Stimulated activated CD8-positive, alpha-beta memory T cell treated with anti-CD3 and anti-CD28 coated beads, Interleukin-12 subunit alpha, Interleukin-12 subunit beta, amount 100 ng/mL, for 1 hour (primary cell): Measurements from ENCODE around the gene THSD7B.
"Not testable (repeated sequence)": the region's sequence is repeated elsewhere in the genome, so short reads cannot be mapped to it uniquely, and the experiment has no call there.

Source experiments
- DNase-seq: peaks from one replicate; pipeline ENCODE4 v3.0.0-alpha.2; 2020; ENCODE audit warnings: low read depth

Gene THSD7B

DNA sequence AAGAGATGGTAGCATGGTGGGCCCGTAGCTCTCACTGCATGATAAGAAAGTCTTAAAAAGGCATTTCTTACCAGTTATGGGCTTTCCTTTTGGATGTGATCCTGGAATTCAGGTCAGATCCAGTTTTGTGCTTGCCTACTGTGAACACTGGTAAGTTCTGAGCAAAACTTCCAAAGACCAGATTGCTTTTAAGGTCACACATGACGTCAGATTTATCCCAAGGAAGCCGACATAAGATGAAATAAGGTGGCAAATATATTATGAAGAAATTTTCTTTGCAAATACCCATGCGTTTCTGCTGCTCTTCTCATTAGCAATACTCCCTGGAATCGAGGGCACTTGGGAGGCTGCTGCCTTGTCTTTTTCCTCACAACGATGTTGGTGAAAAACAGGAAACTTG, 782.5 kb downstream of the THSD7B start:
- no peak for DNase-seq

DNA sequence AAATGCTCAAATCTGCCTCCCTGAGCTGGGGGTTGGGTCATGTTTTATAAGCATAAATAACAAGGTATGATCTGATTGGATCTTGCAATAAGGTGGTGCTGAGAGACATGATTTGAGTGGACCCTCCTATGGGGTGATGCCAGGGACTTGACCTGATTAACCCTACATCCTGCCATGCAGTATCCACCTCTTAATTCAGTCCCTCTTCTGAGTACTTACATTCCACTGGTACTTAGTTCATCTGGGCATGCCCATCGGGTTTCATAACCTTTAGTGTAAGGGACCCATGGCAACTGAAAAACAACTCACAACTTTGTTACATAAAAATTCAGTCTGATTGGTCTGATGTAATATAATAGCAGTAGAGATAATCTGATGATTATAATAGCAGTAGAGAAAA, 801.0 kb downstream of the THSD7B start:
- DNase-seq: no peak

DNA sequence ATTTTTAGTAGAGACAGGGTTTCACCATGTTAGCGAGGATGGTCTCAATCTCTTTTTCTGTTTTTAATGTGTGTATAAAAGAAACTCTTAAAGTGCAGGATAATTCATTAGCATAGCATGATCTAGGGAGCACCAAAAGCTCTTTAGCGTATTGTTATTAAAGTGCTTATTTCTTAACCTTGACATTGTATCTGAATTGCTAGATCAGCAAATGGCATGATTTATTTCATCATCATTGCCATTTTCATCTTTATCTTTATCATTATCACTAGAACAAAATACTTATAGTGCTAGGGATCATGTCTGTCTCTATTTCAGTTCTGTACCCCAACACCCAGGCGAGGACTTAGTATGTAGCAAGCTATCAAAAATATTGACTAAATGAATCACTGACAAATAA, 805.1 kb downstream of the THSD7B start:
- DNase-seq: no peak

DNA sequence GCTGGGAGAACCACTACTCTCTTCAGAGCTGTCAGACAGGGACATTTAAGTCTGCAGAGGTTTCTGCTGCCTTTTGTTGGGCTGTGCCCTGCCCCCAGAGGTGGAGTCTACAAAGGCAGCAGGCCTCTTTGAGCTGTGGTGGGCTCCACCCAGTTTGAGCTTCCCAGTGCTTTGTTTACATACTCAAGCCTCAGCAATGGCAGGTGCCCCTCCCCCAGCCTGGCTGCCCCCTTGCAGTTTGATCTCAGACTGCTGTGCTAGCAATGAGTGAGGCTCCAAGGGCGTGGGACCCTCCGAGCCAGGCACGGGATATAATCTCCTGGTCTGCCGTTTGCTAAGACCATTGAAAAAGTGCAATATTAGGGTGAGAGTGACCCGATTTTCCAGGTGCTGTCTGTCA, 822.5 kb downstream of the THSD7B start:
- DNase-seq: not testable (repeated sequence)

DNA sequence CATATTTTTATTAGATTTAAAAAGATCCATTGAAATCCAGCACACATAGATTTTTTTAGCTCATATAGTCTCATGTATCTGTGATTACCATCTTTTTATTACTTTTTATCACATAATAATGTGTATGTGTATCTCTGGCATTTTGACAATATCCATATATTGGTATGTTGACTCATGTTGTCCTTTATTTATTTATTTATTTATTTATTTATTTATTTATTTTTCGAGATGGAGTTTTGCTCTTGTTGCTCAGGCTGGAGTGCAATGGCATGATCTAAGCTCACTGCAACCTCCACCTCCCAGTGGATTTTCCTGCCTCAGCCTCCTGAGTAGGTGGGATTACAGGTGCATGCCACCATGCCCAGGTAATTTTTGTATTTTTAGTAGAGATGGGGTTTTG, 823.2 kb downstream of the THSD7B start:
- not testable (repeated sequence) for DNase-seq

DNA sequence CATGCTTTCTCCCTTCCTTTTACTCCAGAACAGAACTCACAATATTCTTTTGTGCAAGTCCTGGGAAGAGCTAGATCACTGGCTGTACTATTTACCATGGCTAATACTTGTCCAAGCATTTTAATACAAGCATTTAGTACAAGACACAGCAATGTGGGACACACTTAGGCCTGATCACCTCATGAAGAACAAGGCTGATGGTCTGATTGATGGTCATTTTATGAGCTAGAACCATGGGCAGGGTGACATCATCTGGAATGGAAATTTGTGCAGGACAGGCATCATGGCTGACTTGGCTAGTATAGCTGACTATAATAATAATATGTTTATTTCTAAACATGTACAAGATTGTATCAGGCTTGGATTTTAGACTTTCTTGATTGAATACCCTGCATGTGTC, 824.8 kb downstream of the THSD7B start:
- no peak for DNase-seq

DNA sequence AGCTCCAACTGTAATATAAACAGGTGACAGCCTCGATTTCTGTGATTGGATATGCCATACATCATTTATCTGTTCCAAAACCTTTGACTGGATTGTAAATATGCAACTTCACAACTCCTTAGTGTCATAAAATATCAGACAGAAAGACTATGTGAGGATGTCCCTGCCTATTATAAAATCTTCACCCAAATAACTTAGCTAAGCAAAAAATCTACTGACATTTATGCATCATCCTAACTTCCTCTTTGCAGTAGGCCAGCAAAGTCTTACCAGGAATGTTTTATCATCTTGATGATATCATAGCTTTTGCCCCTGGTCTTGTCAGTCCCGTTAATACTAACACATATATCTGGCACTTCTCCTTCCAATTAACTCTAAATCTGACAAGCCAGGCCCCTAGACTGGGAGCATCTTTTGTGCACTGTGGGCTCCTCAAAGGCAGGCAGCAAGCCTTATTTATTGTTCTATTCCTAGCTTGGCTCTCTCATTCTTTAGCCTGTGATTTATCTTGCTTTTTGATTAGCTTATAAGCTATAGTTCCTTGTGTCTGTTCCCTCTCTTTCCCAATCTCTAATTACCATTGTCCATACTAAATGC, 842.5 kb downstream of the THSD7B start:
- no peak for DNase-seq

DNA sequence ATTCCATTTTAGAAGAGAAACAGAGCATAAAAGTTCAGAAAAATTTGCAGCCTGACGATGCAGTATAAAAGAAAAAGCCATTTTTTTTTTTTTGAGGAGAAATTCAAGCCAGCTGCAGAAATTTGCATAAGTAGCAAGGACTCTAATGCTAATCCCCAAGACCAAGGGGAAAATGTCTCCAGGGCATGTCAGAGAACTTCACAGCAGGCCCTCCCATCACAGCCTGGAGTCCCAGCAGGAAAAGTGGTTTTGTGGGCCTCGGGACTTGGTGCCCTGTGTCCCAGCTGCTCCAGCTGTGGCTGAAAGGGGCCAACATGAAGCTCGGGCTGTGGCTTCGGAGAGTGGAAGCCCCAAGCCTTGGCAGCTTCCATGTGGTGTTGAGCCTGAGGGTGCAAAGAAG, 873.6 kb downstream of the THSD7B start:
- no peak for DNase-seq

DNA sequence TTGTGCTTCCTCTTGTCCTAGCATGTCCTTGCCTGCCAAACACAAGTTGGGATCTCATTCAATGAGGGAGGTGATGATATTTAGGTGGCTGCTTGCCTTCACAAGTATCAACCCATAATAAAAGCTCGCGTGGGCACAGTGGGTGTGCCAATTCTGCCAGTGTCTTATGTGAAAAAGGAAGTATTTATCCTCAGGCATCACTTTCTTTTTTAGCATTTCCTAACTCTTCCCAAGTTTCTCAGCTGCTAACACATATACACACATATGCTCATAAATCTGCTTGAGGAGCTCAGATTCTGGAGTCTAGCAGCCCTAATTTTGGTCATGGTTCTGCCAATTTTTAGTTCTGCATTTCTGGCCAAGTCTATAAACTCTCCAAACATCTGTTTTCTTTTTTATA, 879.4 kb downstream of the THSD7B start:
- DNase-seq: no peak

DNA sequence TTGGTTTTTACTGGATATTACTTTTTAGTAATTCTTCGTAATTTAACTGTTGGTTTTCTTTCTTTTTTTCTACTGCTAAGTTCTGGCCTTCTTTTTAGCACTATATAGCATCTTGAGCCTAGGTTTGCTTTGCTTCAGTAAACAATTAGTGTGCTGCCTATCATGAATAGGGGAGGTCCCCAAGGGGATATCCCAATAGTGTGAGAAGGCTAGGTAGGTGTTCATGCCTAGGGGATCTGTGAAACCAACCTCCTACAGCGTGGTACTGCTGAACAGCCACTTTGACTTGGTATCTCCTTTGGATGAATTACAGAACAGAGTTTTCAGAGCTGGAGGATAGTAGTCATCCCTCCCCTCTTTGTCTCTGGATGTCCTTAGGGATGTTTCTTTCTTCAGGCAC, 888.7 kb downstream of the THSD7B start:
- no peak for DNase-seq

DNA sequence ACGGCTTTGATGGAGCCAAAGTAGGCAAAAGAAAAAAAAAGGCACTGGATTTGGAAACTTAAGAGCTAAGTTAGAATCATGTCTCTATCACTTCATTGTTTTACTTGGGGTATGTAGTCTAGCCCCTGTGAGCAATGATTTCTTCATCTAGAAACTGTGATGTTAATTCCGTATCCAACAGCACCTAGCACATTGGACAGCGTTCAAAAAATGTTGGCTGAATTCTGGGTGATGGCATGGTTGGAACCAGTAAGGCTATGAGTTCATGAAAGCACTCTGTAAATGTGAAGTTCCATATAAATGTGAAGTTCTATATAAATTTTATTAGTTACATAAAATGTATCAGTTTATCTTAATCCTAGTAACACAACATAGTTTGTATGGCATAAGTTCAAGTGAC, 890.5 kb downstream of the THSD7B start:
- no peak for DNase-seq

DNA sequence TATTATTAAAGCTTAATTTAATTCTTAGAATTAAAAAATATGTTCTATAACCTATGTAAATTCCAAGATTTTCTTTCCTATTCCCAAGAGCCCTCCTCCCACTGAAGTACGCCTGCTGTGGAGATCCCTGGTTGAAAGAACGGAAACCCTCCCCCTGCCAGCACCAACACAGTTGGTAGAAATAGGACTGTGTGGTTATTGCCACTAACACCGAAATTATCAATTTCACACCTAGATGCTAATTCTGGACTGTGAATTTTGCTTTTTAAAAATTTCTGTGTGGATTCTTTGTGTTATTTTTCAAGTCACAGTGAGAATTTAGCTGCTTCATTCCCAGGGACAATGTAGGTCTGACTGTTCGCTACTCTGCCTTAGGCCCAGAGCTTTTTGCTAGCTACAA, 893.1 kb downstream of the THSD7B start:
- no peak for DNase-seq

DNA sequence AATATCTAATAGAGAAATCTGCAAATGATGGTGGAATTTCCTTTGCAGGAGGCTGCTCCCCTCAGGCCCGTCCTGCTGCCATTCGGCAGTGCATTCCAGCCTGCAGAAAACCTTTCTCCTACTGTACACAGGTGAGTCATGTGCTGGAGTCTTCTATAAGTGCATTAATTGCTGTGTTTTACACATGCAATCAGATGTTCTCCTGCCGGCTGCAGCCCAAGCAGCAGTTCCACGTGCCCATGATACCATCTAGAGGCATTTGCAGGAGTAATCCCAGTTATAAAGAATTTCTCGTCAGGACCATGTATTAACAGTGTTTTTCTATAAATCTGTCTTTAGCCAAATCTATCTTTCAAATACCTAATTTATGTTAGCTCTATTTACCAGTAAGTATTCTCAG, 894.3 kb downstream of the THSD7B start:
- DNase-seq: no peak

DNA sequence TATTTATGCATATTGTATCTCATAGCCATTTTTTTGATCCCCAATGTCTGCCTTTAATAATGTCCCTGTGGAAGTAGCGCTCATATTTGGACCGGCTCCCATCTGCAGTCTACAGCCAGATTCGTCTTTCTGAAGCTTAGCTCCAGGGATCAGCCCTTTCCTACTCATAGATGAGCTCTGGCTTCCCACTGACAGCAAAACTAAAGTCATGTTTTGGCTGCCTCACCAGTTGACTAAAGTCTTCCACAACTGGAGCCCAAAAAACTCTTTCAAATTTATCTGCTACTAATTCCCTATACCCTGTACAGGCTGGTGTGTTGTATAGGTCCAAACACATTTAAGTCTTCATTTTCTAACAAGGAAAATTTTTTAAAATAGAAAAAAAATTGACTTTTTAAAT, 904.8 kb downstream of the THSD7B start:
- DNase-seq: no peak

DNA sequence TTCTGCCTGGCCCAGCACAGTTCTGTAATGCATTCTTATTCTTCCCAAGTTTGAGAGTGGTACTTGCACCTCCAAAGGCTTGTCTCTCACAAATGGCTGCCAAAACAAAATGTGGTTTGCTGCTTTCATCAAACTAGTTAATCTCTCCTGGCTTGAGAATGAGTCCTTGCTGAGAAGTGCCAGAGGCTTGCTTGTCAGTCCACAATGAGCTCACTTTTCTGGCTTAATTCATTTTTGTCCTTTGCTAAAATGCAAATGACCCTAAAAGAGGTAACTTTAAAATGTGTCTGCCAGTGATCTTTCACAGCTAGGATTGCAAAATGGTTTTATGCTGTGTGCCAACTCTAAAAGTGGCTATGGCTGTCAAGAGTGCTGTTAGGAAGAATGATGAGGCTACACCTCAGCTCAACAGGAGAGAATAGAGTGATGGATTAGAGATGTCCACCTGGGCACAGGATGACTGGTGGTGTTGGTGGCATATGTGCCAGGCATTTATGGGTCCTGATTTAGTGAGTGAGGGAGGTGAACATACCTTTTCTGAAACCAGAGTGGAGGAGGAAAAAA, 907.7 kb downstream of the THSD7B start:
- DNase-seq: no peak

DNA sequence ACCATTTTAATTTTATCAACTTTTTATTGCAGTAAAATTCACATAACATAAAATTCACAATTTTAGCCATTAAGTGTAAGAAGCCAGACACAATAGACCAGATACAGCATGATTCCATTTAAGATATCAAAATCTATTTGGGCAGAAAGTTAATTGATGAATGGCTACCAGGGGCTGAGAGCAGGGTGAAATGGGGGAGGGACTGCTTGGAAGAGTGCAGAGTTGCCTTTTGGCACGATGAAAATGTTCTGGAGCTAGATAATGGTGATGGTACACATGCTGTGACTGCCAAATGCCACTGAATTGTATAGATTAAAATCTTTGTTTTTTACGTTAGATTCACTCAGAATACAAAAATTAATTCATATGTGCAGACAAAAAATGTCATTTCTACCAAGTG, 909.6 kb downstream of the THSD7B start:
- no peak for DNase-seq

DNA sequence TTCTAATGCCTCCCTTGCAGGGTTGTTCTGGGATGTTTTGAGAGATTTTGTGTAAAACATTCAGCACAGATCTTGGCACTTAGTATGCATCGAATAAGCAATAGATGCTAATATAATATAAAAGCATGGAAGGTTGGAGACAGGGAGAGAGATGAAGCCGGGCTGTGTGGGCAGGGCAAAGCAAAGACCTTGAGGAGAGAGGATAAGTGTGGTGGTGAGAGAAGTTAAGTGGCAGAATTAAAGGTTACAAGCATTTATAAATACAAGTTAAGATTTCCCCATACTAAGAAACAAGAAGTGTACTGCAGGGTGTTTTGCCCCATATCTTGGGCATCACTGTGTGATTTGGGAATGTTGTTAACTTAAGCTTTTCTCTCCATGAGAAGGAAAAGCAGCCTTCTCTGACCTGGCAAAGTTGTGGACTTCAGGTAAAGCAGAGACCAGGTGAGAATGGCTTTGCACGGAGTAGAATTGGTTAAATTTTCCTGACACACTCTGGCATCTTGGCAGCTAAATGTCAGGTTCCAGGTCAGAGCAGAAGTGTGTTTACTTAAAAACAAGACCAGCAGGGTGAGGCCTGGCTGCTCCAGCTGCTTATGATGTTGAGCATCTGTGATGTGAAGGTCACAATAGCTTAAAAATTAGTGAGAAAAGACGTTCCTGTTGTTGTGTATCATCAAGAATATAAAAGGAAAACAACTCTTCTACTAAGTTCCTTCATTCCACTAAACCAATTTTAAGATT, 910.4 kb downstream of the THSD7B start:
- no peak for DNase-seq

DNA sequence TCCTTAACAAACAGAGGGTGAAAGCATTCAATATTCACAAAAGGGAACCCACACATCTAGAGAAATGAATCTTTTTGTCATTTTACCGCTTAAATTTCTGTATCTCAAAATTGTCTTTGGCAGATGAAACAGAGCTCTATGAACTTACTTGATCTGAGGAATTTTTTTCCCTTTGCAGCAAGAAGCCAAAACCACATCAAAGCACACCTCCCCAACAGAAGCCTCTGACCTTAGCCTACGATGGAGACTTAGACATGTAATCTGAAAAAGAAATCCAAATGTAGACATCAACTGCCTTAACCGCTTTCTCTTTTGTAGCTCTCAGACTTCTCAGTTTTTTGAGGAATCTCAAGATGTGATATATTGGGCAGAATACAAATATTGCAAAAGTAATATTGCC, 911.0 kb downstream of the THSD7B start:
- DNase-seq: no peak

DNA sequence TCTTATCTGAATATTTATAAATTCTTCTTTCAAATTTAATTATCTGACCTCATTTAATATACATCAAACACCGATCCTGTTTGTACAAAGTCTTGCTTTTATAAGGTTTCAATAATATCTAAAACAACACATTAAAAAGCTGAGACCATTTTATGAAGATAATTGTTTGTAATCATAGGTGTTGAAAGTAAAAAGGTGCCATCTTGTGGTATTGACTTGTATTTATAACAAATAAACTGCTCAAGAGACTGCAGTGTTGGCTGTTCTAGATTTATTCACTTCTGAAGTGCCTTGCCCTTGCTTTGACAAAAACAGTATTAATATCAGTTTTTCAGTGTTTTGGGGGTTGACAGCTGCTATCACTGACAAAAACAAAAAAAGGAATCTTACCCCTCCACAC, 912.1 kb downstream of the THSD7B start:
- DNase-seq: no peak

DNA sequence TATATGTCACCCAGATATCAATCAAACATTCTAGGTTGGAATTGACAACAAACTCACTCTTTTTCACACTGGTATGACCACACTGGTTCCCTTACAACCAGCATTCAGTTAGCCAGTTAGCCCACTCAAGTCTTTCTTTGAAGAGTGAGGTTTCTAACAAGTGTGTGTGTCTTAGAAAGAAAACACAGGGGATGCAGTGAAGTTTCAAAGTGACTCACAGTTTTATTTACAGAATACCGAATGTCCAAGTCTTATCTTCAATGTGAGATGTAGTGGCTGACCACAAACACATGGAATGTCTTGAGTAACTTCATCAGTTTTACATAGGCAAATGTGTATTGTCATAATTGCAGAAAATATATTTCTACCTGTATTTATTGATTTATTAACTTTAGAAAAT, 924.2 kb downstream of the THSD7B start:
- DNase-seq: no peak

DNA sequence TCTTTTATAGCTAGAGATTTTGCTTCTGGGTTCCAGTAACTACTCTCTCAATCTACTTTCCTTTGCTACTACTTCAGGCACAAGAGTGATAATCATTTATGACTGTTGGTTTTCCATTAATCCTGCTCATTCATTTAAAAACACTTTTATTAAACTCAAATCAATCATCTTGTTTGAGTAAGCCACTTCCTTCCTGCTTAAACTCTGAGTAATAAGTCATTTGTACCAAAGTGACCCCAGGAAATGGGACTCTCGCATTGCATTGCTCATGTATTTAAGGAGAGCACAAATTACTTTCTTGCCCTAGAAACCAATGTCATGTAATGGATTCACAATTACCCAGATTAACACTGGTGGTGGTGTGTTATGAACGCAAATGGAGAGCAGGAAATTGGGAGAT, 928.2 kb downstream of the THSD7B start:
- no peak for DNase-seq

DNA sequence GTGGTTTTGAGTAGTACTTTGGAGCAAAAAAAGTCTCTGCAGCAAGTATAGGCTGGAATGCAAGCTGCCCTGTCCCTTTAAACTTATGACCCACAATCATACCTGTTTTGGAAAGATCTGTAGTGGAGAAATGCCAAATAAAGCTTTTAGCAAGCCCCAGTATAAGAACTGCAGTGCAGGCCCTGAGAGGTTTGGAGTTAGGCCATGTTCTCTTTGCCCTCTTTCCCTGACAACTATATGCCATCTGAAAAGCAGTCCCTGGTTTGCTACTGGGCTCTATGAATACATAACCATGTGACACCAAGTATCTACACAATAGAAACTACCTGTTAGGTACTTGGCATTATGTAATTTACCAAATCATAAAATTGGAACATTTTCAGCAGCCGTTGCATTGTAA, 931.6 kb downstream of the THSD7B start:
- DNase-seq: no peak

DNA sequence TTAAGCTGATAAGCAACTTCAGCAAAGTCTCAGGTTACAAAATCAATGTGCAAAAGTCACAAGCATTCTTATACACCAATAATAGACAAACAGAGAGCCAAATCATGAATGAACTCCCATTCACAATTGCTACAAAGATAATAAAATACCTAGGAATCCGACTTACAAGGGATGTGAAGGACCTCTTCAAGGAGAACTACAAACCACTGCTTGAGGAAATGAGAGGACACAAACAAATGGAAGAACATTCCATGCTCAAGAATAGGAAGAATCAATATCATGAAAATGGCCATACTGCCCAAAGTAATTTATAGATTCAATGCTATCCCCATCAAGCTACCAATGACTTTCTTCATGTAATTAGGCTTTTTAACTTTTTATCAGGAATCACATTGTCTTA, 934.9 kb downstream of the THSD7B start:
- DNase-seq: not testable (repeated sequence)

DNA sequence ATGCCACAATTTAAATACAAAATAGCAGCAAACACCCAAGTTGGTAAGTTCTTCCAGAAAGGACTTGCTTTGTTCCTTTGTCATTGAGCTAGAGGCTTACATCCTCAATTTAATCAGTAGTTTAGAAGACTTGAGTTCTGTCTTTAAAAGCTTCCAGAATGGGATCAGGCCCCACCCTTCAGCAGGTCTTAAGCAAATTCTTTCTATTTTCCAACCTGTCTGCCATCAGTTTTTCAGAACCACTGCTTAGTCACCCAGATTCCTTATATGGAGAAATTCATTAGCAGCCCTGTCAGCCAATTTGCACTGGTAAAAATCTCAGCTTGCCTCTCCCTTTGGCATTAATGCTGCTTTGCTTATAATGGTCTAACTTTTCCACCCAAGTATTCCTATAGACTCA, 935.3 kb downstream of the THSD7B start:
- no peak for DNase-seq
